ENCODE results near the gene ADNP. TPM values are rescaled to one million over a fixed set of nuclear protein-coding genes. Genes with fewer than 3 reads are reported as not detected.
A peak's percentile ranks its signal among the peaks of the same experiment; 100 is the strongest.

ADNP gene
- total and polyA plus RNA-seq, 7 donors = 13.3 to 40.1 (median 34.2) TPM

- intact Hi-C loops (cut with DNase I) = no loop called here
- no peaks in the 10 kb centered on the region for H3K9me3 ChIP-seq
- H3K4me3 ChIP-seq = no peak overlapping the region
- H3K4me1 ChIP-seq = peaks cover 35% of the 10 kb centered on the region
- H3K27me3 ChIP-seq (ENCODE audit: insufficient read depth in 3 of 3, low read length in 2 of 3) = no peaks in the 10 kb centered on the region
- DNase-seq (no peak), ATAC-seq (no peak)
- H3K36me3 ChIP-seq (ENCODE audit: insufficient read depth in 1 of 2, low read depth in 1 of 2) = peaks cover 6 to 60% of the 10 kb centered on the region in 2 donors
- TF ChIP-seq CTCF (IDR thresholded peaks at IDR 0.05) = no peak
- H3K27ac ChIP-seq = no peak overlapping the region
Observed at GRCh38 chr20:50953821-50954220, 22.6 kb upstream of the ADNP start.

GRCh38 chr20:50953196-50953595 is 22.0 kb upstream of the ADNP start:
- no peaks in the 10 kb centered on the region for H3K27me3 ChIP-seq (ENCODE audit: insufficient read depth in 3 of 3, low read length in 2 of 3)
- no peak overlapping the region for H3K4me3 ChIP-seq
- ATAC-seq = no peak
- no peak for TF ChIP-seq CTCF (IDR thresholded peaks at IDR 0.05)
- 89 to 94% (median 92%) methylated on average over 2 of the region's 2 CpGs for WGBS, 3 donors
- intact Hi-C loops (cut with DNase I) = no loop called here
- H3K9me3 ChIP-seq = no peaks in the 10 kb centered on the region
- no peak overlapping the region for H3K27ac ChIP-seq
- peaks cover 41% of the 10 kb centered on the region for H3K4me1 ChIP-seq
- peaks cover 6 to 62% of the 10 kb centered on the region in 2 donors for H3K36me3 ChIP-seq (ENCODE audit: insufficient read depth in 1 of 2, low read depth in 1 of 2)
- DNase-seq = no peak

- intact Hi-C loops (cut with DNase I) = no loop called here
- H3K27ac ChIP-seq = peak overlapping the region; percentile 57
- no peak overlapping the region for H3K4me3 ChIP-seq
- DNase-seq (no peak), ATAC-seq (peak; percentile 82 to 91 (median 88))
- H3K27me3 ChIP-seq (ENCODE audit: insufficient read depth in 3 of 3, low read length in 2 of 3) = no peaks in the 10 kb centered on the region
- TF ChIP-seq CTCF (IDR thresholded peaks at IDR 0.05) = no peak
- peaks cover 11 to 92% of the 10 kb centered on the region in 2 donors for H3K36me3 ChIP-seq (ENCODE audit: insufficient read depth in 1 of 2, low read depth in 1 of 2)
- peaks cover 22% of the 10 kb centered on the region for H3K4me1 ChIP-seq
- H3K9me3 ChIP-seq = no peaks in the 10 kb centered on the region
- WGBS, 3 donors = 20 to 31% (median 30%) methylated on average over 4 of the region's 4 CpGs
Observed at GRCh38 chr20:50948132-50948785, 17.0 kb upstream of the ADNP start.

- ATAC-seq (no peak), DNase-seq (no peak)
- 93 to 95% (median 94%) methylated on average over 7 of the region's 7 CpGs for WGBS, 3 donors
Observed at GRCh38 chr20:50943069-50943468, 11.8 kb upstream of the ADNP start.

More at GRCh38 chr20:50943069-50943468, 11.8 kb upstream of the ADNP start:
- Histone ChIP-seq H3K27me3 (ENCODE audit: insufficient read depth in 3 of 3, low read length in 2 of 3) (no peaks in the 10 kb centered on the region), H3K4me3 (no peak overlapping the region), H3K4me1 (peaks cover 2% of the 10 kb centered on the region), H3K36me3 (ENCODE audit: insufficient read depth in 1 of 2, low read depth in 1 of 2) (peaks cover 5 to 98% of the 10 kb centered on the region in 2 donors), H3K27ac (no peak overlapping the region), H3K9me3 (no peaks in the 10 kb centered on the region)
- TF ChIP-seq CTCF (IDR thresholded peaks at IDR 0.05) = no peak
- intact Hi-C loops (cut with DNase I) = no loop called here
